GM21717 (cell line): ENCODE results near the gene CEACAM21.

Experiments used
- ATAC-seq: cut with Tn5 transposase; IDR thresholded peaks from one replicate; pipeline ENCODE4 v1.9.1; 2021; ENCODE audit warnings: mild to moderate bottlenecking, moderate library complexity; ENCODE audit not compliant: unreplicated experiment

Gene CEACAM21

GRCh38 chr19:41584260-41584810 lies 8.4 kb downstream of the CEACAM21 start:
- no peak for ATAC-seq

DNA sequence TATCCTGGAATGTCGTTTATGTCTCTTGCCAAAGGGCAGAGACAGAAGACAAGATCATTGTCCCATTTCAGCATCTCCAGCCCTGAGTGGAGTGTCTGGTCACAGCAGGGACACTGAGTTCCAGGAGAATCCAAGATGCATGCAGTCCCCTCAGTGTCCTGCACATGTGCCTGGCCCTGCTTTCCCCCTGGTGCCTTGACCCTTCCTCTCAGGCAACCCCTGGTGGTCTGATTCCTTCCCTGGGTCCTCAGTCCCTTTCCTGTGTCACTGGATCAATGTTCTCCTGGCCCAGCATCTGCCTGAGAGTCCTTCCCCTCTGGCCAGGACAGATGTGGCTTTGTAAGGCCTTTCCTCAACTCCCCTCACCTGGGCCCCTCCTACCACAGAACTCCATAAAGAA lies 9.0 kb downstream of the CEACAM21 start:
- ATAC-seq: no peak

- ATAC-seq: no peak
These were observed 10.1 kb downstream of the CEACAM21 start for GRCh38 chr19:41586064-41586463.

DNA sequence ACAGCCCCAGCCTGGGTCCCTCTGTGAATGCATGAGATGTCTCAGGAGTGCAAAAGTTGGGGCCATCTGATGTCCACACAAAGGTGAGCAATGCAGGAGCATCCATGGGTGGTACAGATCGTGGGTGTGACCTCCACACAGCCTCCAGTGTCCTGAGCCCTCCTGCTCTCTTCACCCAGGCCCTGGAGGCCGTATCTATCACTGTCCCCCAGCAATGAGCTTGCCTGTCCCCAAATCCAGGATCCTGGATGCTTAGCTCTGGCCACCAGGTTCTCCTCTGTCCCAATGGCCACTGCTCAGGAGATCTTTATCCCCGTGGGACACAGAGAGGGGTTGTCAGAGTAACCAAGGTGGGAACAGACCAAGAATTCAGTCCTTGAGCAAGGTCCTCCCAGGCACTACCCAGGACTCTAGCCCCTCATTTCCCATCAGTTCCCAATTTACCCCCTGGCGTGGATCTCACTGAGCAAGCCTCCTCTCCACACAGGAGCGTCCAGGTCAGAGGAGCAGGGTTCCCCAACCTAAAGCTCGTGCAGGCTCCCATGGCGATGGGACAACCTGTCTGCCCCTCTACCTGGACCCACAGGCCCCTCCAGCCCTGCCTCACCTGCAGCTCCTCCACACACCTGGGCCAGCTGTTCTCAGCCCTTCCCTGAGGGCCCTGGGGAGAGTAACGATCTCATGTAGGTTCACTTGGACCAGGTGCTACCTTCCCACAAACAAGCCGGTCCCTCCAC lies 11.3 kb downstream of the CEACAM21 start:
- ATAC-seq: no peak

- no peak for ATAC-seq
These were observed 11.9 kb downstream of the CEACAM21 start for GRCh38 chr19:41587838-41588210.

DNA sequence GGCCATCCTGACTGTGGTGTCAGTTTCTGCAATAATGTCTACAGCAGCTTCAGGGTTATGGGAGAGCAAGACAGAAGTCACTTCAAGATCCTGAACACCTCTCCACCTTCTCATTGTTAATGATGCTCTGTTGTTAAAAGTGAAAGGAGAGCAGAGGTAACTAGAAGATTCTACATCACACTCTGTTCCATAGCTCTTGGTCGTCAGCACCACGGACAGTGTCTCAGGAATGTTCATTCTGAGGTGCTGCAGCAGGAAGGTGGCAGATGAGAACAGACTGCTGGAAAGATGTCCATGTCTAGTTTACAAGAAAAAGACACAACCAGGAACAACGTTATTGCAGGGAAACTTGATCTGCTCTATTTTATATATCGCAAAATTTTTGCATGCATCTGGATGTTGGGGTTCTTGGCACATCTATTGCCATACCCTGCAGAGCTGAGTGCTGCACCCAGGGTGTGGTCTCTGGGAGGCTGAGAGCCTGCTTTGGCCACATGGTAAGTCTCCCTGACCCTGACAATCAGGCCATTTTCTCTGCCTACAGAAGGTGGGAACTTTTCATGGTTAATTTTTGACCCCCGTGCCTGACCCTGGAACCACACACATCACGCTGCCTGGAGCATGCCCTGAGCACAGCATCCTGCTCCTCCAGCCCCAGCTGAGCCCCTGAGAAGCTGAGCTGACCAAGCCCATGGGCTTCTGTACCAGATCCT lies 12.7 kb downstream of the CEACAM21 start:
- ATAC-seq: no peak

DNA sequence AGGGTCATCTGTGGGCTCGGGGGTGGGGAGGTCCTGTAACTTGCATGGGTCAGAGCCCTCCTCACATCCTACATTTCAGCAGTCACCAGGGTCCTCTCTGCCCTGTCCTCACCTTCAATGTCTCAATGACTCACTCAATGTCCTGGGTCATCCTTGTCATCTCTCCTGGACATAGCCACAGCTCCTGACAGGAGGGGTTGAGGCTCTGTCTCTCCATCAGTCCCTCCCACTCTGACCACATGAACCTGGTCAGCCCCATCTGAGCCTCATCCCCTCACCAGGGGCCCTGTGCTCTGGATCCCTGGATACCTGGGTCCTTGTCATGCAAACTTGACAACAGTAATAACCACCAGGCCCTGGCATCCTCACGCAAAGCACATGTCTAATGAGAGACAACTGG lies 13.4 kb downstream of the CEACAM21 start:
- ATAC-seq: no peak

- ATAC-seq: no peak
These were observed 15.0 kb downstream of the CEACAM21 start for GRCh38 chr19:41590936-41591335.

DNA sequence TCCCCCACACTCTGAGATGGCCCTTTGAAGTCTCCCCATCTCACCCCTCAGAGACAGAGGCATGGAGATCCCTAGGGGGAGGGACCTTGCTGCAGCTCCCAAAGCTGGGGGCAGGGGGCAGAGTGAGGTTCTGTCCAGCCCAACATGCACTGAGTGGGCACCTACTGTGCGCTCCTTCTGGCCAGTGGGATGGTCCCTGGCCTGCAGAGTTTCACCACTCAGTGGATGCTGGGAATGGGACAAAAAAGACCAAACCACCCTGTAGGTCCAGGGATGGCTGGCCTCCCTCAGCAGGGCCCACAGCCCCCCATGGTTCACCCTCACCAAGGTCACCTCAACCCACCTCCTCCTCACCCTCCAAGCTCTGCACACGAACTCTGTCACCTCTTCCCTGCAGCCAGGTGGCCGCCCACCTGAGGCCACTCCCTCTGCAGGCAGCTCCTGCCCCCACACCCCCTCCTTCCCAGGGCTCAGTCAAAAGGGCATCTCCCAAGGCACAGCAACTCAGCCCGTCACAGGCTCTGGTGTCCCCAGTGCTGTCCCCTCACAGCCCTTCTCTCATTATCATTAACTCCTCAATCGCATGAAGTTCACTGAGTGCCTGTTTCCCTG lies 16.1 kb downstream of the CEACAM21 start:
- ATAC-seq: no peak

DNA sequence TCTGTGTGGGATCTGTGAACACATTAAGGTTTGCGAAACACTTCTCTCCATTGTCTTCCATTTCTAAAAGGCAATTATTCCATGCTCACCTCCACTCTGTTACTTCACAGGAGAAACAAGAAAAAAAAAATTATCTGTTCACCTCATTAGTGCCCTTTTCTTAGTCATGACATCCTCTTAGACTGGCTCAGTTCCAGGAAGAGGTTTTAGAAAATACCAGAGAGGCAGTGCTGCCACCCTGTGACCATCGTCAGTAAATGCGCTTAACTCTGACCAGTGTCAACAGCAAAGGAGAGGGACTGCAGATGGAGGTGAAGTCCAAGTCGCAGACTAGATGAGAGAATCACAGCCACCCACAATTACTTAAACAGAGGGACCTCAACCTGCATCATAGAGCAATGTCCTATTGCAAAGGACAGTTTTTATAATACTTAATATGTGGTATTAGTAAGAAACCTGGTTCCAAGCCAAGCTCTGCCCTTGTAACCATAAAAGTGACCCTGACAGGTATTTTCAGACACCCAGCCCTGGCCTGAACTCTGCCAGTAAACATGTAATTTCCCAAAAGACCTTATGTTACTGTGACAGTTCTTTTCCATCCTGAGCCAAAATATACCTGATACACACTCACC lies 19.4 kb downstream of the CEACAM21 start:
- no peak for ATAC-seq

DNA sequence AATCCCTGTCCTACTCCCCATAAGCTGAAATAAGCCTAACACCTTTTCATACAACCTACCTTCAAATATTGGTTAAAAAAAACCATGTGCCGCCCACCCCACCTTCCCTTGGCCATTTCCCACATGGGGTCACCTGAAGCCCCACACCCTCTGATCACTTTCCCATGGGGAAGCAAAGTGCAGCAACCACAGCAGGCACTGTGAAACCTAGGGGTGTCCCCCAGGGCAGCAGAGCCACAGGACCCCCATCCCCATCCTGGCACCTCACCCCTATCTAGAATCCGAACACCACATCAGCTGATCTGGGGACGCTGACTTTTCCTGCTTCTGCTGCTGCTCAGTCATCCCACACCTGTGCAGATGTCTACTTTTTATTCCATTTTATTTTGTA lies 19.9 kb downstream of the CEACAM21 start:
- ATAC-seq: no peak

GRCh38 chr19:41597600-41598041 lies 21.7 kb downstream of the CEACAM21 start:
- ATAC-seq: no peak

DNA sequence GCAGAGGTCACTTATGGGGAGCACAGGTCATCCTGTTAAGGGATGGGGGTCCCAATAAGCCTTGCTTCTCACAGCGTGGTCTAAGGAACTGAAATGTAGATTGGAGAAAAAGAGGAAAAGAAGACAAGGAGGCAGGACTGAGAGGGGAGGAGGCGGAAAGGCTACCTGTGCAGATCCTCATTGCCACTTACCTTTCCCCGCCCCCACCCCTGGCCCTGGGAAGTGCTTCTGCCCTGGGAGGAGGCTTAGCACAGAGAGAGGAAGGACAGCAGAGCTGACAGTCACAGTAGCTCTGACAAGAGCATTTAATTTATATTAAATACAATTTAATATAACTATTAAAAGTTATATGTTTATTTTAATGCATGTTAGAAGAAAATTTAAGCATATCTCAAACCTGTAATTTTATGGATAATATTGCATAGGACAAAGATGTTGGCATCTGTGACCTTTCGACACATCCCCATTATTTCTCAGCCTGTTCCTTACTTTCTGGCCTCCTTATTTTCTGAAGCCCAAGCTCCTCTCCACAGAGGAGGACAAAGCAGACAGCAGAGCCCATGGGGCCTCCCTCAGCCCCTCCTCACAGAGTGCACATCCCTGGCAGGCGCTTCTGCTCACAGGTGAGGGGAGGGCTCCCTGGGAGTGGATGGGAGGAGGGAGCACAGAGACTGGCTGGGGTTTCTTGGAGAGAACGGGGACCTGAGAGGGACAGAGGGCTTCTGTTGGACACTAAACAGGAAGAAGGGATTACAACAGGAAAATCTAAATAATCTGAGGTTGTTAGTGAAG lies 23.4 kb downstream of the CEACAM21 start:
- ATAC-seq: no peak

- no peak for ATAC-seq
These were observed 25.8 kb downstream of the CEACAM21 start for GRCh38 chr19:41601771-41602170.

DNA sequence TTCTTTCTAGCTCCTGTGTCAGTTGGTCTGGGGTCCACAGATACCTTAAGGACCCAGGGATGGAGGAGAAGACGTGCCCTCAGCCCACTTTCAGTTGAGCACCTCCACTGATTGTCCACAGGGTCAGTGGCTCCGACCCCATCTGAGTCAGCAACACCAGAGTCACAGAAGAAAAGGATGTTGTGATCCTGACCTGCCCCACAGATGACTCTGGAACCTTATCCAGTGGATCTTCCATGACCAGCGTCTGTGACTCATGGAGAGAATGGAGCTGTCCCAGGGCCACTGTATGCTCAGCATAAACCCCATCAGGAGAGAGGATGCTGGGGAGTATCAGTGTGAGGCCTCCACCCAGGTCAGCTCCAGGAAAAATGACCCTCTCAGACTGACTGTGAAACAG lies 28.9 kb downstream of the CEACAM21 start:
- no peak for ATAC-seq

GRCh38 chr19:41606215-41606837 lies 30.4 kb downstream of the CEACAM21 start:
- no peak for ATAC-seq

DNA sequence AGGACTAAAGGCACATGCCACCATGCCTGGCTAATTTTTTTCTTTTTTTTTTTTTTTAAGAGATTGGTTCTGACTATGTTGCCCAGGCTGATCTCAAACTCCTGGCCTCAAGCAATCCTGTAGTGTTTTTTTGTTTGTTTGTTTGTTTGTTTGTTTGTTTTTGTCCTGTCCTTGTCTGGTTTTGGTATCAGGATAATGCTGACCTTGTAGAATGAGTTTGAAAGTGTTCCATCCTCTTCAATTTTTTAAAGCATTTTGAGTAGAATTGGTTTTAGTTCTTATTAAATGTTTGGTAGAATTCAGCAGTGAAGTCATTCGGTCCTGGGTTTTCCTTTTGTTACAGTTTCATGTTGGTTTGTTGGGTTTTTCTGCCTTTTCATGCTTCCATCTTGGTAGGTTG lies 31.7 kb downstream of the CEACAM21 start:
- no peak for ATAC-seq

GRCh38 chr19:41610789-41611188 lies 34.8 kb downstream of the CEACAM21 start:
- no peak for ATAC-seq

DNA sequence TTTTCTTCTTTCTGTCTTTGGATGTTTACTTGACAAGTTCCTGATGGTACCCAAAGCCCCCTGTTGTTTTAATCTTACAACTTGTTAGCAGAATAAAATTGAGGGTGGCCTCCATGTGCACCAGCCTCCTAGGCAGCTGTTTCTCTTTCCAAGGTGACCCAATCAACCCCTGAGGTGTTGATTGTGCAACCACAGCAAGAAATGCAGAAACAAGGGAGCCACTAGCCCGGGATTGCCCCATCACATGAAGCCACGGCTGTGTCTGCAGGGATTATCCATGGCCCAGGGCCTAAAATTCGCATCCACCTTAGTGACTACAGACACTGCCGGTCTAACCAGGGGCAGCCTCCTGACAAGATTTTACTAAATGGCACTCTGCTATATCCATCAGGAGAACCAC lies 36.5 kb downstream of the CEACAM21 start:
- ATAC-seq: no peak

GRCh38 chr19:41615207-41615606 lies 39.2 kb downstream of the CEACAM21 start:
- no peak for ATAC-seq
